ENCODE measurements around the gene REG4.

GRCh38 chr1:119840745-119841144 lies 29.5 kb upstream of the REG4 start:
- no peak for TF ChIP-seq CTCF (IDR thresholded peaks at IDR 0.05)
- TF ChIP-seq EP300 (IDR thresholded peaks at IDR 0.05) = no peak
- no peak for TF ChIP-seq POLR2A (IDR thresholded peaks at IDR 0.05)
